Spinal cord (tissue), 10 donors: ENCODE results near the gene FOXQ1. TPM values are rescaled to one million over a fixed set of nuclear protein-coding genes. Genes with fewer than 3 reads are reported as not detected.
"Not testable (repeated sequence)": the region's sequence is repeated elsewhere in the genome, so short reads cannot be mapped to it uniquely, and the experiment has no call there.

ENCODE experiments used
- DNase-seq, 6 donors: peaks; one replicate each; pipeline versions ENCODE4 v3.0.0 to v3.0.0-alpha.2; 2013 to 2015; ENCODE audit warnings: low spot score in 6 of 6, low read depth in 4 of 6
- H3K27ac ChIP-seq: one replicate; pipeline ENCODE4 v1.5.1; 2013; ENCODE audit warnings: low read depth, low read length, control low read depth
- H3K27me3 ChIP-seq: one replicate; pipeline ENCODE4 v1.6.1; 2013; ENCODE audit warnings: low read length; ENCODE audit not compliant: control insufficient read depth, insufficient read depth
- H3K36me3 ChIP-seq: one replicate; pipeline ENCODE4 v1.6.1; 2013; ENCODE audit warnings: low read length; ENCODE audit not compliant: control insufficient read depth, insufficient read depth
- H3K4me1 ChIP-seq: one replicate; pipeline ENCODE4 v1.6.1; 2013; ENCODE audit warnings: low read length; ENCODE audit not compliant: control insufficient read depth, insufficient read depth
- H3K4me3 ChIP-seq: one replicate; pipeline ENCODE4 v1.5.1; 2013; ENCODE audit warnings: low read depth, low read length, control low read depth
- H3K9me3 ChIP-seq: one replicate; pipeline ENCODE4 v1.6.1; 2013; ENCODE audit warnings: low read length; ENCODE audit not compliant: control insufficient read depth, insufficient read depth
- WGBS: methylation state at CpG from one replicate; pipeline ENCODE4 v1.1.5; 2013; ENCODE audit warnings: missing lambda C conversion rate; ENCODE audit not compliant: insufficient coverage; 5-methylcytosine and 5-hydroxymethylcytosine counted together
- polyA plus RNA-seq, 2 donors: library from polyadenylated mRNA; unstranded; fragments of 120-200 nt; gene quantifications; one replicate each; pipeline ENCODE4 v1.2.1, GENCODE V29; 2013; ENCODE audit not compliant: insufficient read length in 2 of 2
- total RNA-seq, 2 donors: library from RNA; depleted of rRNA in 1 of 2; stranded (reverse); fragments of 120-200 nt in 1 of 2; fragments of >200 nt in 1 of 2; gene quantifications; one replicate each; pipeline versions ENCODE4 v1.2.3 to v1.2.4, GENCODE V29; 2013 to 2014
- donor health status: healthy.

FOXQ1 gene
- total and polyA plus RNA-seq, 4 donors: 1.1 to 10.5 (median 6.4) TPM

DNA sequence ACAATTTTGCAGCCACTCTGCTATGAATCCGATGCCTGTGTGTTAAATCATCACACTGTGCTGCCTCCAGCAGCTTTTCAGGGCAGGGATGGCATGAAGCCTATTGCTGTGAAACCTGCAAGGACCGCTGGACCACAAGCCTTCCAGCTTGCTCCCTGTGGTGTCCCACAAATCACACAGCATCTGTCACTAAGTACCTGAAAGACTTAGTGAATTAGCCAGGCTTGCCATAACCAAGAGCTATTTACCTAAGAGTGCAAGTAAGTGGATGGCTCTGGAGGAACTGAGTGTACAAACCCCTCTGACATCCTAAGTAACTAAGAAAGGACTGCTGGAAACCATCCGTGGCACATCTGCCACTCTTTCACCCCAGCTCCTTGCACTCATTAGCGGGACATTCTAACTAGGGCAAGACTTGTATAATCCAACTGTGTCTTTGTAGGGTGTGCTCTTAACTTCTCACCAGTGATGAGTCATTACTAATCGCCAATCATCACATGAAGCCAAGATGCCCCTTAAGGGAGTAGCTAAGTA, 34.7 kb downstream of the FOXQ1 start:
- Histone ChIP-seq H3K27ac (no peak overlapping the region), H3K4me1 (no peaks in the 10 kb centered on the region), H3K4me3 (no peak overlapping the region), H3K36me3 (no peaks in the 10 kb centered on the region), H3K27me3 (no peaks in the 10 kb centered on the region), H3K9me3 (no peaks in the 10 kb centered on the region)
- 85% methylated on average over 2 of the region's 5 CpGs for WGBS
- peak in 1 of 6 donors; percentile 11 for DNase-seq

DNA sequence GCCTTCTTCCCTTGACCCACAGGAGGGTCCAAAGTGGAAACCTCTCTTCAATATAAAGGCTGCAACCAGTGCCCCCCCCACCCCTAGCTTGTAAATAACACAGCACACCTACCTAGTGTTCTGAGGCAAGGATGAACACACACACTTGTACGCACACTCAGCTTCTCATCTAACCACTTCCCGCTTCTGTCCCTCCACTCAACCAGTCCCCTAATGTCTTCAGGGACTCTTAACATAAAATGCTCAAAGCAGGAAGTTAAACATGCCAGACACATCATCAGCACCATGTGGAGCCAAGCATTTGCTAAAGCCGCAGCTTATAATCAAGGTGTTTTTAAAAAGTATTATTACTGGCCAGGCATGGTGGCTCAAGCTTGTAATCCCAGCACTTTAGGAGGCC, 35.3 kb downstream of the FOXQ1 start:
- H3K36me3 ChIP-seq: no peaks in the 10 kb centered on the region
- no peaks in the 10 kb centered on the region for H3K27me3 ChIP-seq
- no peaks in the 10 kb centered on the region for H3K9me3 ChIP-seq
- WGBS: 89% methylated on average over 3 of the region's 3 CpGs
- no peak for DNase-seq
- H3K4me3 ChIP-seq: no peak overlapping the region
- no peak overlapping the region for H3K27ac ChIP-seq
- no peaks in the 10 kb centered on the region for H3K4me1 ChIP-seq

DNA sequence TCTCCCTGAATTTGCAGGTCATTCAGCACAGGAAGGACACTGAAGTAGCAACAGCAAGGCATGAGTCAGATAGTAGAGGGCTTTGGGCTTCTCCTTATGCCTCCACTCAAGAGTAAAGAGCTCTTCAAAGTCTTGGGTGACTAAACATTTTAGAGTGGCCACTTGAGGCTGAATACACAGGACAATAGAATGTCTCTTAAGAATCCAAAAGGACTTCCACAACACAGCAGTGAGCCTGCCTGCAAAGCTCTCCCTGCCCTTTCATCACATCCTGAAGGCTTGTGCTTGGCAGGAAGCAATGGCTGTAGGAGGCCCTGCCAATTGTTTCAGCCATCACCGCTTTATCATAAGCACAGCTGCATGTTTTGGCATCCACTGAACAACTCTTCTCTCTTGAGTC, 36.8 kb downstream of the FOXQ1 start:
- no peak overlapping the region for H3K4me3 ChIP-seq
- H3K36me3 ChIP-seq: no peaks in the 10 kb centered on the region
- peak in 2 of 6 donors; percentile 54 for DNase-seq
- WGBS: 14% methylated on average over 1 of the region's 1 CpG
- no peak overlapping the region for H3K27ac ChIP-seq
- no peaks in the 10 kb centered on the region for H3K27me3 ChIP-seq
- H3K9me3 ChIP-seq: no peaks in the 10 kb centered on the region
- H3K4me1 ChIP-seq: no peaks in the 10 kb centered on the region

DNA sequence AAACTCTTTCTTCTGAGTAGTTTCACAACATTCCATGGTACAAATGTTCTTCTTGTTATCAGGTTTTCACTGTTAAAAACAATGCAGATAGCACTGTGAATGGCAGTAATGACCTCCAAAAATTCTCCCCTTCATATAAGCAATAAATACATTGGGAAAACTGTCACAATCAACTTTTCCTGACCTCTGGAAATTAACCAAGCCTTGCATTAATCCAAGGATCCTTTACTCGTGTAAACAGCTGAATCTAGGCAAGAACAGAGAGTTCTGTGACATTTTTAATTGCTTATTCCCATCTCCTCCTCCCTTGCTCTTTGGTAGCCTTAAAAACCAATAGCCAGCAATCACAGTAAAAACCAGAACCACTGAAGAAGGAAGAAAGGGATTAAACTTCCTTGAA, 37.8 kb downstream of the FOXQ1 start:
- H3K4me1 ChIP-seq: no peaks in the 10 kb centered on the region
- no peak overlapping the region for H3K27ac ChIP-seq
- no peaks in the 10 kb centered on the region for H3K36me3 ChIP-seq
- H3K4me3 ChIP-seq: no peak overlapping the region
- no peaks in the 10 kb centered on the region for H3K9me3 ChIP-seq
- no peaks in the 10 kb centered on the region for H3K27me3 ChIP-seq
- DNase-seq: no peak
- 40% methylated on average over 1 of the region's 1 CpG for WGBS

DNA sequence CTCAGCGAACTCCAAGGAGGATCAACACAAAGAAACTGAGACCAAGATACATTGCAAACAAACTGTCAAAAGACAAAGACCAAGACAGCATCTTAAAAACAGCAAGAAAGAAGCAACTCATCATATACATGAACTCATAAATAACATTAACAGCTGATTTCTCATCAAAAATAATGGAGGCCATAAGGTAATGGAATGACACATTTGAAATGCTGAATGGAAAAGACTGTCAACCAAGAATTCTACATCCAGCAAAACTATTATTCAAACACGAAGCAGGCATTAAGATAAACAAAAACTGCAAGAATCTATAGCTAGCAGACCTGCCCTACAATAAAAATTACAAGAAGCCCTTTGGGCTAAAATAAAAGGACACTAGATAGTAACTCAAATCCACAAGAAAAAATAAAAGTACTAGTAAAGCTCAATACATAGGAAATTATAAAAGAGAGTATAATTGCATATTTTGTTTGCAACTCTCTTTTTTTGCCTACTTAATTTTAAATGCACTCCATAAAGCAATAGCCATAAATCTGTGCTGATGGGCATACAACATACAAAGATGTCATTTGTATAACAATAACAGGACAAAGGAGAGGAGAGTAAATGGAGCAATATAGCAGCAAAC, 39.6 kb downstream of the FOXQ1 start:
- H3K27me3 ChIP-seq: no peaks in the 10 kb centered on the region
- no peak overlapping the region for H3K27ac ChIP-seq
- H3K36me3 ChIP-seq: no peaks in the 10 kb centered on the region
- no peaks in the 10 kb centered on the region for H3K9me3 ChIP-seq
- WGBS: no CpG with 5 or more reads among the region's 2 CpGs
- DNase-seq: no peak
- H3K4me1 ChIP-seq: no peaks in the 10 kb centered on the region
- no peak overlapping the region for H3K4me3 ChIP-seq

DNA sequence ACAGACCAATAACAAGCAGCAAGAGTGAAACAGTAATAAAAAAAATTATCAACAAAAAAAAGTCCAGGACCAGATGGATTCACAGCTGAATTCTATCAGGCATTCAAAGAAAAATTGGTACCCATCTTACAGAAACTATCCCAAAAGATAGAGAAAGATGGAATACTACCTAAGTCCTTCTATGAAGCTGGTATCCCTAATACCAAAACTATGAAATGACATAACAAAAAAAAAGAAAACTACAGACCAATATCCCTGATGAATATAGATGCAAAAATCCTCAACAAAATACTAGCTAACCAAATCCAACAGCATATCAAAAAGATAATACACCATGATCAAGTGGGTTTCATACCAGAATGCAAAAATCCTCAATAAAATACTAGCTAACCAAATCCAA, 43.2 kb downstream of the FOXQ1 start:
- not testable (repeated sequence) for H3K9me3 ChIP-seq, H3K4me1 ChIP-seq, H3K4me3 ChIP-seq

DNA sequence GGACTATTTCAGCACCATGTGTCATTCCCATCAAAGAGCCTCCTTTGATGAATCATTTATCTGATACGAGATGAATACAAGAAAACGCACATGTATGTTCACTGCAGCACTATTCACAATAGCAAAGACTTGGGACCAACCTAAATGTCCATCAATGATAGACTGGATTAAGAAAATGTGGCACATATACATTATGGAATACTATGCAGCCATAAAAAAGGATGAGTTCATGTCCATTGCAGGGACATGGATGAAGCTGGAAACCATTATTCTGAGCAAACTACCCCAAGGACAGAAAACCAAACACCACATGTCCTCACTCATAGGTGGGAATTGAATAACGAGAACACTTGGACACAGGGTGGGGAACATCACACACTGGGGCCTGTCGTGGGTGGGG, 49.8 kb downstream of the FOXQ1 start:
- H3K9me3 ChIP-seq, H3K27ac ChIP-seq, H3K27me3 ChIP-seq, H3K36me3 ChIP-seq, H3K4me3 ChIP-seq, DNase-seq, H3K4me1 ChIP-seq: not testable (repeated sequence)
- whole genome bisulfite sequencing: no CpG with 5 or more reads among the region's 4 CpGs

More for the DNA sequence above, 43.2 kb downstream of the FOXQ1 start:
- H3K36me3 ChIP-seq, H3K27me3 ChIP-seq, DNase-seq, H3K27ac ChIP-seq: not testable (repeated sequence)

DNA sequence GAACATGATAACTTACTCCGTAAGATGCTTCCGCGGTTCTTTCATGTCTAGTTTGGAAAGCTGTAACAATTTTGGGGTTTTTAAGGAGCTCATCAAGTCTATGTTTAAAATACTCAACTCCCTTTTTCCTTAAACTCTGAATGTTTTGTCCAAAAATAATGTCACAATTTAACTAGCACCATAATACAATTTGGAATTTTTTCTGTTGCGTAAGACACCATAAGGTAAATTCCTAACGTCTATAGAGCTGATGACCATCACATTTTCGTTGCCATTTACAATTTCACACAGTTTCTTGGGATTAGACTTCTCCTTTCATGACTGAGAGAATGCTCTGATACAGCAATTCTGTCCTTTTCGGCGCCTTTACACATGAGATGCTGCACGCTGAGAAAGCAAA, 50.7 kb downstream of the FOXQ1 start:
- no peaks in the 10 kb centered on the region for H3K4me1 ChIP-seq
- no peak overlapping the region for H3K4me3 ChIP-seq
- DNase-seq: no peak
- no peaks in the 10 kb centered on the region for H3K36me3 ChIP-seq
- H3K27me3 ChIP-seq: peaks cover 6% of the 10 kb centered on the region
- no peaks in the 10 kb centered on the region for H3K9me3 ChIP-seq
- H3K27ac ChIP-seq: no peak overlapping the region
- WGBS: 80% methylated on average over 3 of the region's 9 CpGs

DNA sequence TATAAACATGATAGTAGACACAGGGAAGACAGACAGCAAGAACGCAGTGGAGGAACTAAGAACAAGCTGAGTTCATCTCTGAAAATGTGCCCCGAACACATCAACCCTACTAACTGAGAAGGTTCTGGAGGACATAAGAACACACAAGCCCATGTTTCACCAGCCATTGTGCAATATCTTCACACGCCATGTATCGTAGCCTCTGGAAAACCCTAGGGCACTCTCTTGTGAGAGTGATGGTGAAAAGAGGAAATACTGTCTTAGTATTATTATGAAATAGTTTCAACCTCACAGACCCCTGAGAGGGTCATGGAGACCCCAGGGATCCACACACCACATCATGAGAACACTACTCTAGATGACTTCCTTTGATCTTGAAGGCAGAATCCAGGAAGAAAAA, 51.4 kb downstream of the FOXQ1 start:
- no peaks in the 10 kb centered on the region for H3K4me1 ChIP-seq
- no peak for DNase-seq
- WGBS: 100% methylated on average over 1 of the region's 4 CpGs
- H3K4me3 ChIP-seq: no peak overlapping the region
- no peaks in the 10 kb centered on the region for H3K36me3 ChIP-seq
- H3K9me3 ChIP-seq: no peaks in the 10 kb centered on the region
- H3K27ac ChIP-seq: no peak overlapping the region
- peaks cover 6% of the 10 kb centered on the region for H3K27me3 ChIP-seq

DNA sequence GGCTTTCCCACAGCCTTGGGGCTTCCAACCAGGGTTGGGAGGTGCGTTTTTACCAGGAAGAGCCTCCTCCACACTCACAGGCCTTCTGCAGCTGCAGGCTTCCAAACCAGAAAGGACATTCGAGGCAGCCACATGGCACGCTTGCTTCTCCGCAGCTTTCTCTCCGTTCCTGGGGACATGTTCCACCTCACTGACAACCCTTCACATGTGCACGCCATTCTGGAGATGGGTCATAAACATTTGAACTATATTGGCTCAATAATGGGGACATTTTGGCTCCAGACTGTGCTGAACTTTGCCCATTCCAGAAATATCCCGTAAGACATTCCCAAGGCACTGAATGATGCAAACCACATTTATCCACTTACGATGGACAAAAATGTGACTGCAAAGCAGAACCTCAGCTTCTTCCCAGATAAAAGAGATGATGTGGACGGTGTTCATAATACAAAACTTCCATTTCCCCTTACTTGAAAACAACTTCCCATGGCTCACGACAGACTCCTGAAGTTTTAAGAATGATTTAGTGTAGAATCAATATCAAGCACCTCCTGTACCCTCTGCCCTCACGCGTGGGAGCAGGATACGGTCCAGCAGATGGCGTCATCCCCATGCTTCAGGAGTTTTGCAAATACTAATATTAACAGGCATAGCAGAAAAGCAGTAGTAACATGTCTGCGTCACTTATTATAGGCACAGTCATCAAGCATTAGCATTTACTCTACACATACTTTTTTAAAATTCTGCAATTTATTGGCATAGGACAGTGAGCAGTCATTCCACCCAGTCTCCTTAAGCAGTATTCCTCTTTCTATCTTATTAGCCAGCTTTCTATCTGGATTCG, 52.1 kb downstream of the FOXQ1 start:
- 73% methylated on average over 7 of the region's 16 CpGs for WGBS
- no peaks in the 10 kb centered on the region for H3K9me3 ChIP-seq
- no peaks in the 10 kb centered on the region for H3K4me1 ChIP-seq
- peaks cover 6% of the 10 kb centered on the region for H3K27me3 ChIP-seq
- no peak overlapping the region for H3K27ac ChIP-seq
- no peak overlapping the region for H3K4me3 ChIP-seq
- H3K36me3 ChIP-seq: no peaks in the 10 kb centered on the region
- no peak for DNase-seq
